Measurements from ENCODE around the gene OR2H2.

DNA sequence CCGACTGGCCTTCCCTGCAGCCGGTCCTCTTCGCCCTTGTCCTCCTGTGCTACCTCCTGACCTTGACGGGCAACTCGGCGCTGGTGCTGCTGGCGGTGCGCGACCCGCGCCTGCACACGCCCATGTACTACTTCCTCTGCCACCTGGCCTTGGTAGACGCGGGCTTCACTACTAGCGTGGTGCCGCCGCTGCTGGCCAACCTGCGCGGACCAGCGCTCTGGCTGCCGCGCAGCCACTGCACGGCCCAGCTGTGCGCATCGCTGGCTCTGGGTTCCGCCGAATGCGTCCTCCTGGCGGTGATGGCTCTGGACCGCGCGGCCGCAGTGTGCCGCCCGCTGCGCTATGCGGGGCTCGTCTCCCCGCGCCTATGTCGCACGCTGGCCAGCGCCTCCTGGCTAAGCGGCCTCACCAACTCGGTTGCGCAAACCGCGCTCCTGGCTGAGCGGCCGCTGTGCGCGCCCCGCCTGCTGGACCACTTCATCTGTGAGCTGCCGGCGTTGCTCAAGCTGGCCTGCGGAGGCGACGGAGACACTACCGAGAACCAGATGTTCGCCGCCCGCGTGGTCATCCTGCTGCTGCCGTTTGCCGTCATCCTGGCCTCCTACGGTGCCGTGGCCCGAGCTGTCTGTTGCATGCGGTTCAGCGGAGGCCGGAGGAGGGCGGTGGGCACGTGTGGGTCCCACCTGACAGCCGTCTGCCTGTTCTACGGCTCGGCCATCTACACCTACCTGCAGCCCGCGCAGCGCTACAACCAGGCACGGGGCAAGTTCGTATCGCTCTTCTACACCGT is 31.5 kb upstream of the OR2H2 start:
- TF ChIP-seq, protein P1, sequence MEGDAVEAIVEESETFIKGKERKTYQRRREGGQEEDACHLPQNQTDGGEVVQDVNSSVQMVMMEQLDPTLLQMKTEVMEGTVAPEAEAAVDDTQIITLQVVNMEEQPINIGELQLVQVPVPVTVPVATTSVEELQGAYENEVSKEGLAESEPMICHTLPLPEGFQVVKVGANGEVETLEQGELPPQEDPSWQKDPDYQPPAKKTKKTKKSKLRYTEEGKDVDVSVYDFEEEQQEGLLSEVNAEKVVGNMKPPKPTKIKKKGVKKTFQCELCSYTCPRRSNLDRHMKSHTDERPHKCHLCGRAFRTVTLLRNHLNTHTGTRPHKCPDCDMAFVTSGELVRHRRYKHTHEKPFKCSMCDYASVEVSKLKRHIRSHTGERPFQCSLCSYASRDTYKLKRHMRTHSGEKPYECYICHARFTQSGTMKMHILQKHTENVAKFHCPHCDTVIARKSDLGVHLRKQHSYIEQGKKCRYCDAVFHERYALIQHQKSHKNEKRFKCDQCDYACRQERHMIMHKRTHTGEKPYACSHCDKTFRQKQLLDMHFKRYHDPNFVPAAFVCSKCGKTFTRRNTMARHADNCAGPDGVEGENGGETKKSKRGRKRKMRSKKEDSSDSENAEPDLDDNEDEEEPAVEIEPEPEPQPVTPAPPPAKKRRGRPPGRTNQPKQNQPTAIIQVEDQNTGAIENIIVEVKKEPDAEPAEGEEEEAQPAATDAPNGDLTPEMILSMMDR (IDR thresholded peaks at IDR 0.05): no peak
- no peak for TF ChIP-seq POLR2A (IDR thresholded peaks at IDR 0.05)

Data from Peyer's patch (tissue), 4 donors.